LoVo (cell line): ENCODE results near the gene TRMT2A.

ENCODE experiments used
- DNase-seq: peaks from one replicate; pipeline ENCODE4 v3.0.0-alpha.2; 2016; ENCODE audit warnings: low spot score

The TRMT2A gene

GRCh38 chr22:20118300-20119020 lies 1.4 kb upstream of the TRMT2A start:
- DNase-seq: no peak

- no peak for DNase-seq
Observed at GRCh38 chr22:20117633-20118299, 740 bp upstream of the TRMT2A start.

DNA sequence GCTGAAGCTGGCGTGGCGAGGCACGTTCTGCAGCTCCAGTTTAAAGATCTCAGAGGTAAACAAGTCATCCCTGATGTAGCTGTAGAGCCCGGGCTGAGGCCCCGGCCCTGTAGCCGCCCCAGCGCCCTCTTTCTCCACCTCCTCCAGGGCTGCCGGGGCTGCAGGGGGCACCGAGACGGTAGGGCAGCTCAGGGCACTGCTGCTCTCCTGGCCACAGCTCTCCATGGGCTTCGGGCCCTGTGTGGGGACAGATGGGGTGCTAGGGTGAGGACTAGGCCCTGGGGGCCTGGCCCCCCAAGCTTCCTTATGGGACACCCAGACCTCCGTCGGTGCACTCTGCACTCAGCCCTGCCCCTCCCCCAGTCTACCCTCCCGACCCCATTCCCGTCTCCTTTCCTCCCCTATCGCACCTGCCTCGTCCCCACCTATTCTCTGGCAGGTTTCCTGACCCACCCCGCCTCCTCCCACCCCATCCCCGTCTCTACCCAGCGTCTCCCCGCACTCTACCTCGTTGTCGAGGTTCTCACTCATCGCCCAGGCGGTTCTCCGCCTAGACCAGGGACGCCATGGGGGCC lies 563 bp downstream of the TRMT2A start:
- no peak for DNase-seq

DNA sequence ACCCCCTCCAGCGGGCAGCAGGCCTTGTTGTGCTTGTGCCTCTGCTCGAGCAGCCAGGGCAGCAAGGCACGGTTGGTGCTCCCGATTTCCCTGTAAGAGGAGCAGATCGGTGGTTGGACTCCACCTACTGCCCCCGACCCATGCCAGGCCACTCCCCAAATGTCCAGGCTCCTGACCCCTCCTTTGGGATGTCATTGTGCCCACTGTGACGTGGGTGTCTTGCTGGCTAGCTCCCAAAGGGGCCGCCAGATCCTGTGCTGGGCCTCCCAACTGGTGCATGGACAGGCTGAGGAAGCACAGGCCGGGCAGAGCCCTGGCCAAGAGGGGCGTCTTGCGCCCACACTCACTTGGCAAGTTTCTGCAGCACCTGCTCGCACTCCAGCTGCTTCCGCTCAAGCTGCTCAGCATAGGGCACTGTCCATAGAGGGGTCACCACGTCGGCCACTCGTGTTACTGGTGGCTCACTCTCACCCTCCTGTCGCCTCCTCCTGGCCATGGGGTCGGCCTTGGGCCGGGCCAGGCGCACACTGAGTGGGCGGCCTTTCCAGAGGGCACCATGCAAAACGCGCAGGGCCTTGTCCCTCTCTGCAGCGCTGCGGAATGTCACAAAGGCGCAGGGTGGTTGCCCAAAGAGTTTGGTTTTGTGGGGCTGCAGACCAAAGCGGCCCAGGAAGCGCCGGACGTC lies 1.2 kb downstream of the TRMT2A start, which contains the start of gene RANBP1:
RANBP1 (plus strand) TSS at position 414 of the 685 bp plus-strand sequence; CDS start at position 495, 81 bp downstream.
- no peak for DNase-seq

GRCh38 chr22:20114506-20115475 lies 2.2 kb downstream of the TRMT2A start:
- no peak for DNase-seq

- no peak for DNase-seq
Observed at GRCh38 chr22:20113551-20114310, 3.3 kb downstream of the TRMT2A start.

DNA sequence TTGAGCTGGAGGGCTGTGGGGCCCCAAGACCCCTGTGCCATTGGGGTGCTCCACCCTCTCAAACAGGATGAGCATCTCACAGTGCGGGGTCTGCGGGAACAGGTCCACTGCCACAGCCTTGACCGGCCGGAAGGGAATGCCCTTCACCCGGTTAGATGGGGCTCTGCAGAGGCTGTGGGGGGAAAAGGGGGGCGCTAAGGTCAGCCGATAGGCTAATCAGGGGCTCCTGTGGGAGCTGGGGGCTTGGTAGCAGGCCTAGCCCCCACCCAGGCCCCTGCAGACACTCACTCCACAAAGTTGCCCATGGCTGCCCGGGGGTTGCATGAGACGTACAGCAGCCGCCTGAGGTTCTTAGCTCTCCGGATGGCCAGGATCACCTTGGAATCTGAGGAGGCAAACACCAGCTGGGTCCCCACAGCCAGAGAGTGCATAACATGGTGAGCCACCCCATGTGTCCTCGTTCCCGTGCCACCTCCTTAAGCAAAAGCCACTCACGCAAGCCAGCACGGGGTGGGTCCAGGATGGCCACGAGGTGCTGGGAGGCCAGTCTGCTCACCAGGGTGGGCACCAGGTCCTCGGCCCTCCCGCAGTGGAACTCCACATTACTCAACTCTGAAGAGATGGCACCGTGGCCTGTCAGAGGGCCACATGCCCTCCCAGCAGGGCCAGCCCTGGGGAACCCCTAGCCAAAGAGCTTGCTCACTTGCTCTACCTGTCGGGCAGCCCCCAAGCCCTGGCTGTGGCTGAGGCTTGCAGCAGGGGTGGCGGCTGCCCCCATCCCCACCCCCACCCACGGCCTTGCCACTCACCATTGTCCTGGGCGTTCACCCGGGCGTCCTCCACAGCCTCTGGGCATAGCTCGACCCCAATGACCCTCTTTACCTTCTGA lies 4.2 kb downstream of the TRMT2A start:
- DNase-seq: no peak

DNA sequence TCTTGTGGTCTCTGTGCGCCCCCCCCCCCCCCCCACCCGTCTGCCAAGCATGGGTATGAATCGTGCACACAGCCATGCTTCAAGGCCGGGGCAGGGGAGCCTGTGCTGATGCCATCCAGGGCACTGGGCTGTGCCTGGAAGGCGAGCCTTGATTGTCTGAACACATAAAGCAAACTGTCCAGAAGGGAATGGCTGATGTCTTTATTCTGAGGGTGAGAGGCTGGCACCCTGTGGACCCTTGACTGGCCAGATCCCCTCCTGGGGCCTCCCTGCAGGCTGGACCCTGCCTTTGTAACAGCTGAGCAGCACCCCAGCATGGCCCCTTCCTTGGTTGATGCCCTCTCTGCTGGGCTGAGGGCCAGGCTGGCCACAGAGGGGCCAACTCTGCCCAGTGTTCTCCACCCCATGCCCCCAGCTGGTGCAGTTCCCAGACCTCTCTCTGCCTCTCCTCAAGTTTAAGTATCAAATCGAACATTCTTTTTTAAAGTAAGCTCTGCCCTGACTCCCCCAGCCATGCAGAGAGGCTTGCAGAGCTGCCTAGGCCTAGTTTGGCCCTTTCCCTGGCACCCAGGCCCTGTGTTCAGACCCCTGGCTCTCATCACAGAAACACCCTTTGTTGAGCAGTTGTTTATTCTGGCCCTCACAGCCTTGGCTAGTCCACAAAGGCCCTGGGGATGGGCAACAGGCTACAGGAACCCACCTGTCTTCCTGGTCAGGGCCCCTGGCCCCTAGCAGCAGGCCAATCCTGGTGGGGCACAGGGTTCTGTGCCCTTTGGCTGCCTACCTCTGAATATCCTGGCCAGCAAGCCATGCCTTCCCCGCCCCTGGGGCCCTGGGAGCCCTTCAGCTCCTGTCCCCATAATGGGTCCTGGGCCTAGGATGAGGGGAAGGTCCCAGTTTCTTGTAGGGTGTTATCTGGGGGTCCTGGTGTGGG lies 5.1 kb downstream of the TRMT2A start:
- DNase-seq: no peak

- no peak for DNase-seq
Observed at GRCh38 chr22:20111045-20111688, 5.9 kb downstream of the TRMT2A start.

GRCh38 chr22:20110359-20110985 lies 6.6 kb downstream of the TRMT2A start:
- DNase-seq: no peak

GRCh38 chr22:20109411-20110358 lies 7.3 kb downstream of the TRMT2A start:
- no peak for DNase-seq

- DNase-seq: no peak
Observed at GRCh38 chr22:20108757-20109230, 8.2 kb downstream of the TRMT2A start.

DNA sequence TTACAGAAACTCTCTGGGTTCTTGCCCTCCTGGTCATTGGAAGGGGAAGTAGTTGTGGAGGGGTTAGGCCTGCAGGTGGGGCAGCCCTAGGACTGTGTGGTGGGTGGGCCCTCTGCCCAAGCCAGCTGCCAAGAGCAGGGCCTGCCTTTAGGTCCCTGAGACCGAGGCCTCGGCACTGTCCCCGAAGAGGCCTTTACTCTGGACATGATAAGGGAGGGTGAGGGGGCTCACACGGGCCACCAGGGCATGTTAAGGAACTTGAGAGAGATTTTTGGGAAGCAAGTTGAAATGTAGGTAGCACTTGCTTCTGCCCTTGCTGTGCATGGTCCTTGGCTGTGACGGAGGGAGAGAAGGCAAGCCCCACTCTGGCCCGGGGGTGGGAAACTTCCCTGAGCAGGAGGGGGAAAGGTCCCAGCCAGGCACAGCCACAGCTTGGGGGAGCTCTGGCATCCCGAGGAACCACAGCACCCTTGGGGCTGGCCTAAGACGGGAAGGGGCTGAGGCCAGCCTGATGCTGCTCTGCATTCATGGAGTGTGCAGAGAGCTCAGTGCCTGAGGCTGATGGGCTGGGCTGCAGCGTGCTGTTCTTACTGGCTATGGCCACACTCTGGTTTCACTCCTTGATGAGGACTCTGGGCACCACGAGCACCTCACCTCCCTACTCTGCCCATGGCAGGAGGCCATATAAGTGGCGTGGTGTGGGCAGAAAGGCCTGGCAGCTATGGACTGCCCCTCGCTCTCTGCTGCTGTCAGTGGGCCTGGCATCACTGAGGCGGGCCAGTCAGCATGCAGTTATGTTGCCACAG lies 8.9 kb downstream of the TRMT2A start:
- DNase-seq: no peak

DNA sequence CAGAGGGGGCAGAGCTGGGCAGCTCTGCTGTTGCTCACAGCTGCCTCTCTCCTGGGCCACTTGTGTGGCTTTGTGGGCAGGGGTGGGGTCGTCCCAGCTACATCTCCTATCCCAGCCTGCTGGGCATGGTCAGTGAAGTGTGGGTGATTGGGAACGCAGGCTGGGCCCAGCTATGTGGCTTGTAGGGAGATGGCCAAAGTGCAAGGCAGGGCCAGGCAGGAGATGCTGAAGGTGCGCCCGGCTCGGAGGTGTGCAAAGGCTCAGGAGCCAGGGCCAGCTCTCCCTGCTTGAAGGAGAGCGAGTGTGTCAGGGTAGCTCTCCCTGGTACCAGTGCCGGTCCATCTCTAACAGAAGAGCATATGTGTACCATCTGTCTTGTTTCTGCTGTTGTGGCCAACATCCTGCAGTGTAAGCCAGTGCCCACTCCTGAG lies 9.5 kb downstream of the TRMT2A start:
- no peak for DNase-seq

DNA sequence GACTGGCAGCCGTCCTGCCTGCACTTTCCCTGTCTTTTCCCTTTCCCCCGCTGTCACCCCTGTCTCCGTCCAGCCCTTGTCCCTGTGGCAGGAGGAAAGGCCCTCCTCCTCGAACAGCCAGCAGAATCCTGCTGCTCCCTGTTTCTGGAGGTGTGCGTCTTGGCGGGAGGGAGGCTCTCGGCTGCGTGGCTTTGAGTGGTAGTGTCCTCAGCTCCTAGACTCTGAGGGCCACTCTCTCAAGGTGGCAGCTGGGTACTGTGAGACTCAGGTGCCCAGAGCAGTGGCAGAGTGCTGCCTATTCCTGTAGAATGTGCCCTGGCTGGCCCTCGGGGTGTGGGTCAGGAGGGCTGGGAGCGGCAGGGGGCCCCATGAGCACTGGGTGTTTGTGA lies 10.2 kb downstream of the TRMT2A start:
- no peak for DNase-seq
